HepG2 (cell line): ENCODE data around the gene SLC22A7. TPM values are rescaled to one million over a fixed set of nuclear protein-coding genes. Genes with fewer than 3 reads are reported as not detected.

Experiments used
- AGO2 ChIP-seq: fragments of 200-400 bp; formaldehyde crosslinking; optimal IDR thresholded peaks from 2 replicates; pipeline ENCODE3; 2017; ENCODE audit warnings: mild to moderate bottlenecking, low read depth, low read length, moderate library complexity
- HDAC2 ChIP-seq: sonication (generic); formaldehyde crosslinking; IDR thresholded peaks from 2 replicates; pipeline ENCODE4 v1.4.0; 2020; ENCODE audit warnings: missing genetic modification reagents
- KDM1A ChIP-seq: IDR thresholded peaks from 2 replicates; pipeline ENCODE4 v1.6.1; 2016; ENCODE audit warnings: missing compliant biosample characterization
- KLF16 ChIP-seq, 2 experiments: sonication (generic) in 1 of 2; formaldehyde crosslinking in 1 of 2; IDR thresholded peaks; 2 replicates each; pipeline versions ENCODE4 v1.6.1 to v1.8.0; 2016 to 2023; ENCODE audit warnings: missing genetic modification reagents in 2 of 2, missing compliant biosample characterization in 1 of 2
- NFRKB ChIP-seq: fragments of 450-650 bp; IDR thresholded peaks from 2 replicates; pipeline ENCODE4 v1.6.1; 2017
- NR2F2 ChIP-seq: IDR thresholded peaks from 2 replicates; pipeline ENCODE4 v1.6.1; 2012; ENCODE audit warnings: low read depth, inconsistent platforms, borderline replicate concordance
- PAWR ChIP-seq: sonication (generic); formaldehyde crosslinking; IDR thresholded peaks from 2 replicates; pipeline ENCODE4 v1.4.0; 2020; ENCODE audit warnings: missing genetic modification reagents, mild to moderate bottlenecking, borderline replicate concordance
- SSRP1 ChIP-seq: IDR thresholded peaks from 2 replicates; pipeline ENCODE4 v1.6.1; 2016; ENCODE audit warnings: control low read depth
- ZNF124 ChIP-seq: sonication (generic); formaldehyde crosslinking; IDR thresholded peaks from 2 replicates; pipeline ENCODE4 v1.4.0; 2020; ENCODE audit warnings: missing genetic modification reagents
- ZSCAN21 ChIP-seq: sonication (generic); formaldehyde crosslinking; IDR thresholded peaks from 2 replicates; pipeline ENCODE4 v1.8.0; 2022; ENCODE audit warnings: mild to moderate bottlenecking, missing genetic modification reagents, moderate library complexity, borderline replicate concordance
- polyA plus RNA-seq, 8 experiments: library from polyadenylated mRNA; depleted of rRNA in 3 of 8; stranded (reverse) in 7 of 8; unstranded in 1 of 8; fragments of >200 nt; fragmentation: Illumina TruSeq in 4 of 8; extraction: Trizol in 4 of 8; gene quantifications; 2 replicates each; pipeline versions ENCODE4 v1.2.1 to v1.2.3, GENCODE V29; 2011 to 2016; ENCODE audit warnings: low read depth in 4 of 8, missing spikeins in 1 of 8, mixed read lengths in 1 of 8; ENCODE audit not compliant: insufficient read depth in 1 of 8
- total RNA-seq, 5 experiments: library from RNA; depleted of rRNA; stranded (reverse); fragments of >200 nt; fragmentation: Illumina TruSeq; extraction: Trizol; gene quantifications; 2 replicates each; pipeline ENCODE4 v1.2.3, GENCODE V29; 2016; ENCODE audit warnings: low read depth in 1 of 5
- TF ChIP-seq, protein P1 (sequence below): sonication (generic); formaldehyde crosslinking; IDR thresholded peaks from 2 replicates; pipeline ENCODE4 v1.5.0; 2020; ENCODE audit warnings: mild to moderate bottlenecking, missing genetic modification reagents
- TF ChIP-seq, protein P2 (sequence below): IDR thresholded peaks from 2 replicates; pipeline ENCODE4 v1.6.1; 2016; ENCODE audit warnings: missing compliant biosample characterization, missing genetic modification reagents, borderline replicate concordance
- TF ChIP-seq, protein P3 (sequence below): IDR thresholded peaks from 2 replicates; pipeline ENCODE4 v1.6.1; 2018; ENCODE audit warnings: missing genetic modification reagents
- TF ChIP-seq, protein P4 (sequence below): sonication (generic); formaldehyde crosslinking; IDR thresholded peaks from 2 replicates; pipeline ENCODE4 v1.5.0; 2020; ENCODE audit warnings: missing genetic modification reagents
- TF ChIP-seq, protein P5 (sequence below): sonication (generic); formaldehyde crosslinking; IDR thresholded peaks from 2 replicates; pipeline ENCODE4 v1.5.1; 2020; ENCODE audit warnings: mild to moderate bottlenecking, missing genetic modification reagents, borderline replicate concordance
- TF ChIP-seq, protein P6 (sequence below): IDR thresholded peaks from 2 replicates; pipeline ENCODE4 v1.6.1; 2016; ENCODE audit warnings: low read depth

The SLC22A7 gene
- total and polyA plus RNA-seq, 2 of the 13 experiments (the other 11 are each of a cell fraction or from before 2014, with no cell fraction given), result 5.3 to 22.6 TPM

DNA sequence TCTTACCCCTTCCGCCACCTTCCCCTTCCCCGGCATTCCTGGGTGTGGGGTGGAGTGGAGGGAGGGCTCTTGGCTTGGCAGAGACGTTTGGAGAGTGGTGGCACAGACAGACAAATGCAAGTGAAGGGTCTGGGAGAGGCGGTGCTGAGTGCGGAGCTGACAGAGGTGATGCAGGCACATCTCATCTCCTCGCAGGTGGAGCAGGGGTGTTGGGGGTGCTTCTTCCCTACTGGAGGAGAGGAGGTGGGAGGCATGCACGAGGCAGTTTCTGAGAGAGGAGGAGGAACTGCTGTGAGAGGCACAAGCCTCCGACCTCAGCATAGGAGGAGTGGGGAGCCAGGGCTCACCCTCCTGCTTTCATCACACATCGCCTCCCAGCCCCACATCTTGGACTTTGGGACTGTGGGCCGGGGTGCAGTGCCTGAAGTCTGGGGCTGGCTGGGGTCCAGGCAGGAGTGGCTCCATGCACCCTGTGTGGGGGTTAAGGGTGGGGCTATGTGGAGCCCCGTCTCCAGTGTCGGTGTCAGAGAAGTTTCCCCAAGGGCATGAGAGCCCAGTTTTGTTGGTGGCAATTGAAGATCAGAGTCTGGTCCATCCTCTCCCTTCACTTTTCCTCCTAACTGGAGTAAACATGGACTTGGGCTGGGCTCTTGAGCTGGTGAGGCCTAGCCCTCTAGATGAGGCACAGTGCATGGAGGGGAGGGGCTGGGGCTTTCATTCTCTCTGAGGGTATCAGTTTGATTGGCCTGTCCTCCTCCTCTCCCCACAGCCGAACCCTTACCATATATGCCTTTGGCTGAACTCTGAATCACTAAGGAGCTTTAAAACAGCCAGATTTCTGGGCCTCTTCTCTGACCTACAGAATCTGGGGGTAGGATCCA lies 20.2 kb upstream of the SLC22A7 start (continued):
- TF ChIP-seq ZNF124 (CRISPR knock-in tag), result no peak
- no peak for TF ChIP-seq NFRKB
- TF ChIP-seq ZSCAN21 (CRISPR knock-in tag), result peak; percentile 65; the same call in 1 of the 2 replicates
- no peak for TF ChIP-seq SSRP1
- TF ChIP-seq PAWR (CRISPR knock-in tag), result no peak
- TF ChIP-seq, protein P1, sequence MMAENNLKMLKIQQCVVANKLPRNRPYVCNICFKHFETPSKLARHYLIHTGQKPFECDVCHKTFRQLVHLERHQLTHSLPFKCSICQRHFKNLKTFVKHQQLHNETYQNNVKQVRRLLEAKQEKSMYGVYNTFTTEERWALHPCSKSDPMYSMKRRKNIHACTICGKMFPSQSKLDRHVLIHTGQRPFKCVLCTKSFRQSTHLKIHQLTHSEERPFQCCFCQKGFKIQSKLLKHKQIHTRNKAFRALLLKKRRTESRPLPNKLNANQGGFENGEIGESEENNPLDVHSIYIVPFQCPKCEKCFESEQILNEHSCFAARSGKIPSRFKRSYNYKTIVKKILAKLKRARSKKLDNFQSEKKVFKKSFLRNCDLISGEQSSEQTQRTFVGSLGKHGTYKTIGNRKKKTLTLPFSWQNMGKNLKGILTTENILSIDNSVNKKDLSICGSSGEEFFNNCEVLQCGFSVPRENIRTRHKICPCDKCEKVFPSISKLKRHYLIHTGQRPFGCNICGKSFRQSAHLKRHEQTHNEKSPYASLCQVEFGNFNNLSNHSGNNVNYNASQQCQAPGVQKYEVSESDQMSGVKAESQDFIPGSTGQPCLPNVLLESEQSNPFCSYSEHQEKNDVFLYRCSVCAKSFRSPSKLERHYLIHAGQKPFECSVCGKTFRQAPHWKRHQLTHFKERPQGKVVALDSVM, result no peak
- TF ChIP-seq, protein P2, sequence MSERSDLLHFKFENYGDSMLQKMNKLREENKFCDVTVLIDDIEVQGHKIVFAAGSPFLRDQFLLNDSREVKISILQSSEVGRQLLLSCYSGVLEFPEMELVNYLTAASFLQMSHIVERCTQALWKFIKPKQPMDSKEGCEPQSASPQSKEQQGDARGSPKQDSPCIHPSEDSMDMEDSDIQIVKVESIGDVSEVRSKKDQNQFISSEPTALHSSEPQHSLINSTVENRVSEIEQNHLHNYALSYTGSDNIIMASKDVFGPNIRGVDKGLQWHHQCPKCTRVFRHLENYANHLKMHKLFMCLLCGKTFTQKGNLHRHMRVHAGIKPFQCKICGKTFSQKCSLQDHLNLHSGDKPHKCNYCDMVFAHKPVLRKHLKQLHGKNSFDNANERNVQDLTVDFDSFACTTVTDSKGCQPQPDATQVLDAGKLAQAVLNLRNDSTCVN, result no peak
- TF ChIP-seq, protein P3, sequence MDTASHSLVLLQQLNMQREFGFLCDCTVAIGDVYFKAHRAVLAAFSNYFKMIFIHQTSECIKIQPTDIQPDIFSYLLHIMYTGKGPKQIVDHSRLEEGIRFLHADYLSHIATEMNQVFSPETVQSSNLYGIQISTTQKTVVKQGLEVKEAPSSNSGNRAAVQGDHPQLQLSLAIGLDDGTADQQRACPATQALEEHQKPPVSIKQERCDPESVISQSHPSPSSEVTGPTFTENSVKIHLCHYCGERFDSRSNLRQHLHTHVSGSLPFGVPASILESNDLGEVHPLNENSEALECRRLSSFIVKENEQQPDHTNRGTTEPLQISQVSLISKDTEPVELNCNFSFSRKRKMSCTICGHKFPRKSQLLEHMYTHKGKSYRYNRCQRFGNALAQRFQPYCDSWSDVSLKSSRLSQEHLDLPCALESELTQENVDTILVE (CRISPR knock-in tag), result no peak; the same call in 1 of the 2 replicates
- TF ChIP-seq, protein P4, sequence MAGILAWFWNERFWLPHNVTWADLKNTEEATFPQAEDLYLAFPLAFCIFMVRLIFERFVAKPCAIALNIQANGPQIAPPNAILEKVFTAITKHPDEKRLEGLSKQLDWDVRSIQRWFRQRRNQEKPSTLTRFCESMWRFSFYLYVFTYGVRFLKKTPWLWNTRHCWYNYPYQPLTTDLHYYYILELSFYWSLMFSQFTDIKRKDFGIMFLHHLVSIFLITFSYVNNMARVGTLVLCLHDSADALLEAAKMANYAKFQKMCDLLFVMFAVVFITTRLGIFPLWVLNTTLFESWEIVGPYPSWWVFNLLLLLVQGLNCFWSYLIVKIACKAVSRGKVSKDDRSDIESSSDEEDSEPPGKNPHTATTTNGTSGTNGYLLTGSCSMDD (CRISPR knock-in tag), result no peak
- peak; percentile 74 for TF ChIP-seq HDAC2
- TF ChIP-seq, protein P5, sequence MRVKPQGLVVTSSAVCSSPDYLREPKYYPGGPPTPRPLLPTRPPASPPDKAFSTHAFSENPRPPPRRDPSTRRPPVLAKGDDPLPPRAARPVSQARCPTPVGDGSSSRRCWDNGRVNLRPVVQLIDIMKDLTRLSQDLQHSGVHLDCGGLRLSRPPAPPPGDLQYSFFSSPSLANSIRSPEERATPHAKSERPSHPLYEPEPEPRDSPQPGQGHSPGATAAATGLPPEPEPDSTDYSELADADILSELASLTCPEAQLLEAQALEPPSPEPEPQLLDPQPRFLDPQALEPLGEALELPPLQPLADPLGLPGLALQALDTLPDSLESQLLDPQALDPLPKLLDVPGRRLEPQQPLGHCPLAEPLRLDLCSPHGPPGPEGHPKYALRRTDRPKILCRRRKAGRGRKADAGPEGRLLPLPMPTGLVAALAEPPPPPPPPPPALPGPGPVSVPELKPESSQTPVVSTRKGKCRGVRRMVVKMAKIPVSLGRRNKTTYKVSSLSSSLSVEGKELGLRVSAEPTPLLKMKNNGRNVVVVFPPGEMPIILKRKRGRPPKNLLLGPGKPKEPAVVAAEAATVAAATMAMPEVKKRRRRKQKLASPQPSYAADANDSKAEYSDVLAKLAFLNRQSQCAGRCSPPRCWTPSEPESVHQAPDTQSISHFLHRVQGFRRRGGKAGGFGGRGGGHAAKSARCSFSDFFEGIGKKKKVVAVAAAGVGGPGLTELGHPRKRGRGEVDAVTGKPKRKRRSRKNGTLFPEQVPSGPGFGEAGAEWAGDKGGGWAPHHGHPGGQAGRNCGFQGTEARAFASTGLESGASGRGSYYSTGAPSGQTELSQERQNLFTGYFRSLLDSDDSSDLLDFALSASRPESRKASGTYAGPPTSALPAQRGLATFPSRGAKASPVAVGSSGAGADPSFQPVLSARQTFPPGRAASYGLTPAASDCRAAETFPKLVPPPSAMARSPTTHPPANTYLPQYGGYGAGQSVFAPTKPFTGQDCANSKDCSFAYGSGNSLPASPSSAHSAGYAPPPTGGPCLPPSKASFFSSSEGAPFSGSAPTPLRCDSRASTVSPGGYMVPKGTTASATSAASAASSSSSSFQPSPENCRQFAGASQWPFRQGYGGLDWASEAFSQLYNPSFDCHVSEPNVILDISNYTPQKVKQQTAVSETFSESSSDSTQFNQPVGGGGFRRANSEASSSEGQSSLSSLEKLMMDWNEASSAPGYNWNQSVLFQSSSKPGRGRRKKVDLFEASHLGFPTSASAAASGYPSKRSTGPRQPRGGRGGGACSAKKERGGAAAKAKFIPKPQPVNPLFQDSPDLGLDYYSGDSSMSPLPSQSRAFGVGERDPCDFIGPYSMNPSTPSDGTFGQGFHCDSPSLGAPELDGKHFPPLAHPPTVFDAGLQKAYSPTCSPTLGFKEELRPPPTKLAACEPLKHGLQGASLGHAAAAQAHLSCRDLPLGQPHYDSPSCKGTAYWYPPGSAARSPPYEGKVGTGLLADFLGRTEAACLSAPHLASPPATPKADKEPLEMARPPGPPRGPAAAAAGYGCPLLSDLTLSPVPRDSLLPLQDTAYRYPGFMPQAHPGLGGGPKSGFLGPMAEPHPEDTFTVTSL (CRISPR knock-in tag), result peak; percentile 65
- no peak for TF ChIP-seq KLF16 (CRISPR knock-in tag; IDR thresholded peaks at IDR 0.05)
- TF ChIP-seq NR2F2, result no peak
- TF ChIP-seq AGO2, result peak; percentile 91
- no peak for TF ChIP-seq KDM1A (CRISPR knock-in tag)
- TF ChIP-seq, protein P6, sequence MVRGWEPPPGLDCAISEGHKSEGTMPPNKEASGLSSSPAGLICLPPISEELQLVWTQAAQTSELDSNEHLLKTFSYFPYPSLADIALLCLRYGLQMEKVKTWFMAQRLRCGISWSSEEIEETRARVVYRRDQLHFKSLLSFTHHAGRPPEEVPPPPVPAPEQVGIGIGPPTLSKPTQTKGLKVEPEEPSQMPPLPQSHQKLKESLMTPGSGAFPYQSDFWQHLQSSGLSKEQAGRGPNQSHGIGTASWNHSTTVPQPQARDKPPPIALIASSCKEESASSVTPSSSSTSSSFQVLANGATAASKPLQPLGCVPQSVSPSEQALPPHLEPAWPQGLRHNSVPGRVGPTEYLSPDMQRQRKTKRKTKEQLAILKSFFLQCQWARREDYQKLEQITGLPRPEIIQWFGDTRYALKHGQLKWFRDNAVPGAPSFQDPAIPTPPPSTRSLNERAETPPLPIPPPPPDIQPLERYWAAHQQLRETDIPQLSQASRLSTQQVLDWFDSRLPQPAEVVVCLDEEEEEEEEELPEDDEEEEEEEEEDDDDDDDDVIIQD, result no peak
